ENCODE data around the gene ADM2. TPM values are rescaled to one million over a fixed set of nuclear protein-coding genes. Genes with fewer than 3 reads are reported as not detected.
A peak's percentile ranks its signal among the peaks of the same experiment; 100 is the strongest.
"Not testable (repeated sequence)": the region's sequence is repeated elsewhere in the genome, so short reads cannot be mapped to it uniquely, and the experiment has no call there.

Gene ADM2
- total RNA-seq: 1 to 10 TPM in 2 of 3 donors, under 1 TPM in 1; 0.26 to 2.5 (median 1.5) TPM
- 0.20 TPM for total RNA-seq (2013)

- Mint-ChIP-seq H3K4me3 (peak within 1 kb of the TSS; percentile 77), H3K36me3 (no peaks in the 10 kb centered on the region), H3K4me1 (peaks cover 0 to 5% of the 10 kb centered on the region in 2 donors), H3K27me3 (ENCODE audit: low read depth in 2 of 2) (peaks cover 12 to 16% of the 10 kb centered on the region in 2 donors), H3K9me3 (no peaks in the 10 kb centered on the region), H3K27ac (no peak within 1 kb of the TSS)
- 3% methylated on average over 69 of the region's 70 CpGs for WGBS (ENCODE audit: insufficient coverage)
- peak; percentile 62 to 78 for DNase-seq
- intact Hi-C loops (cut with micrococcal nuclease): no loop called here
- H3K27me3 ChIP-seq (ENCODE audit: control insufficient read depth, insufficient read depth, low read length): peaks cover 14% of the 10 kb centered on the region
- H3K36me3 ChIP-seq (ENCODE audit: control insufficient read depth, insufficient read depth, low read length): no peaks in the 10 kb centered on the region
- H3K27ac ChIP-seq (ENCODE audit: low read length): no peak within 1 kb of the TSS
- ATAC-seq: peak; percentile 80 to 88 (median 87)
- peak within 1 kb of the TSS; percentile 21 for H3K4me3 ChIP-seq (ENCODE audit: low read length)
- peaks cover 17% of the 10 kb centered on the region for H3K4me1 ChIP-seq (ENCODE audit: control insufficient read depth, insufficient read depth, low read length)
- H3K9me3 ChIP-seq (ENCODE audit: control insufficient read depth, insufficient read depth, low read length): no peaks in the 10 kb centered on the region
- no peak for TF ChIP-seq CTCF (IDR thresholded peaks at IDR 0.05)
Measured at GRCh38 chr22:50481440-50482106, at the start of gene ADM2. ADM2 (plus strand) TSS chr22:50481543; CDS start chr22:50481848, 305 bp downstream.

- no peak for TF ChIP-seq CTCF (IDR thresholded peaks at IDR 0.05)
- Mint-ChIP-seq H3K36me3 (peaks cover 6% of the 10 kb centered on the region), H3K27me3 (ENCODE audit: low read depth in 2 of 2) (no peaks in the 10 kb centered on the region), H3K4me1 (peaks cover 0 to 4% of the 10 kb centered on the region in 2 donors), H3K9me3 (no peaks in the 10 kb centered on the region), H3K4me3 (no peak overlapping the region), H3K27ac (peak overlapping the region in 1 of 2 donors; percentile 49)
- no peak for DNase-seq
- Histone ChIP-seq H3K27me3 (ENCODE audit: control insufficient read depth, insufficient read depth, low read length) (no peaks in the 10 kb centered on the region), H3K36me3 (ENCODE audit: control insufficient read depth, insufficient read depth, low read length) (peaks cover 49% of the 10 kb centered on the region), H3K4me1 (ENCODE audit: control insufficient read depth, insufficient read depth, low read length) (no peaks in the 10 kb centered on the region), H3K4me3 (ENCODE audit: low read length) (no peak overlapping the region), H3K9me3 (ENCODE audit: control insufficient read depth, insufficient read depth, low read length) (no peaks in the 10 kb centered on the region), H3K27ac (ENCODE audit: low read length) (no peak overlapping the region)
- no peak for ATAC-seq
- WGBS (ENCODE audit: insufficient coverage): 97% methylated on average over 35 of the region's 35 CpGs
- intact Hi-C loops (cut with micrococcal nuclease): no loop called here
Measured at GRCh38 chr22:50432131-50432876, 49.0 kb upstream of the ADM2 start.

- intact Hi-C loops (cut with micrococcal nuclease); H3K4me3 Mint-ChIP-seq; H3K9me3 ChIP-seq (ENCODE audit: control insufficient read depth, insufficient read depth, low read length); H3K4me1 Mint-ChIP-seq; H3K4me1 ChIP-seq (ENCODE audit: control insufficient read depth, insufficient read depth, low read length); H3K27ac ChIP-seq (ENCODE audit: low read length); H3K36me3 Mint-ChIP-seq; ATAC-seq; H3K4me3 ChIP-seq (ENCODE audit: low read length); DNase-seq; H3K27ac Mint-ChIP-seq; H3K9me3 Mint-ChIP-seq; H3K27me3 Mint-ChIP-seq (ENCODE audit: low read depth in 2 of 2); H3K27me3 ChIP-seq (ENCODE audit: control insufficient read depth, insufficient read depth, low read length): not testable (repeated sequence)
- 97% methylated on average over 14 of the region's 24 CpGs for WGBS (ENCODE audit: insufficient coverage)
- H3K36me3 ChIP-seq (ENCODE audit: control insufficient read depth, insufficient read depth, low read length): peaks cover 55% of the 10 kb centered on the region
Measured at GRCh38 chr22:50432877-50433510, 48.3 kb upstream of the ADM2 start.

DNA sequence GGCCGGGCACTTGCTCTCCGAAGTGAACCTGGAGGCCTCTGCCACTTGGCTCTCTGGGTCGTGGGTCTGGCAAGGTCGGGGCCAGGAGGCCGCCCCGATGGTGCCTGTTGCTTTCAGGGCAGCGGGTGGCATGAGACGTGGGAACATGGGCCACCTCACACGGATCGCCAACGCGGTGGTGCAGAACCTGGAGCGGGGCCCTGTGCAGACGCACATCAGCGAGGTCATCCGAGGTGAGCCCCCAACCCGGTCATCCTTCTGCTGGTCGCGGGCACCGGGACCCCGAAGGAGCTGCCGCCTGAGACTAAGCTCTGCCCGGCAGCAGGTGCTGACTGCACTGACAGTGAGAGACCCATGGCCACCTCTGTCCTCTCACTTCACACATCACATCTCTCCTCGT is 46.5 kb upstream of the ADM2 start:
- Mint-ChIP-seq H3K27ac (peak overlapping the region in 1 of 2 donors; percentile 18), H3K4me1 (peaks cover 0 to 4% of the 10 kb centered on the region in 2 donors), H3K9me3 (no peaks in the 10 kb centered on the region), H3K27me3 (ENCODE audit: low read depth in 2 of 2) (no peaks in the 10 kb centered on the region), H3K4me3 (no peak overlapping the region), H3K36me3 (no peaks in the 10 kb centered on the region)
- no peak overlapping the region for H3K27ac ChIP-seq (ENCODE audit: low read length)
- TF ChIP-seq CTCF (IDR thresholded peaks at IDR 0.05): no peak
- H3K4me3 ChIP-seq (ENCODE audit: low read length): no peak overlapping the region
- H3K27me3 ChIP-seq (ENCODE audit: control insufficient read depth, insufficient read depth, low read length): no peaks in the 10 kb centered on the region
- no peaks in the 10 kb centered on the region for H3K9me3 ChIP-seq (ENCODE audit: control insufficient read depth, insufficient read depth, low read length)
- ATAC-seq: no peak
- peaks cover 61% of the 10 kb centered on the region for H3K36me3 ChIP-seq (ENCODE audit: control insufficient read depth, insufficient read depth, low read length)
- intact Hi-C loops (cut with micrococcal nuclease): no loop called here
- H3K4me1 ChIP-seq (ENCODE audit: control insufficient read depth, insufficient read depth, low read length): no peaks in the 10 kb centered on the region
- DNase-seq: no peak
- WGBS (ENCODE audit: insufficient coverage): 96% methylated on average over 24 of the region's 24 CpGs
